Measurements from ENCODE around the gene SPATA31C2.
"Not testable (repeated sequence)": the region's sequence is repeated elsewhere in the genome, so short reads cannot be mapped to it uniquely, and the experiment has no call there.

DNA sequence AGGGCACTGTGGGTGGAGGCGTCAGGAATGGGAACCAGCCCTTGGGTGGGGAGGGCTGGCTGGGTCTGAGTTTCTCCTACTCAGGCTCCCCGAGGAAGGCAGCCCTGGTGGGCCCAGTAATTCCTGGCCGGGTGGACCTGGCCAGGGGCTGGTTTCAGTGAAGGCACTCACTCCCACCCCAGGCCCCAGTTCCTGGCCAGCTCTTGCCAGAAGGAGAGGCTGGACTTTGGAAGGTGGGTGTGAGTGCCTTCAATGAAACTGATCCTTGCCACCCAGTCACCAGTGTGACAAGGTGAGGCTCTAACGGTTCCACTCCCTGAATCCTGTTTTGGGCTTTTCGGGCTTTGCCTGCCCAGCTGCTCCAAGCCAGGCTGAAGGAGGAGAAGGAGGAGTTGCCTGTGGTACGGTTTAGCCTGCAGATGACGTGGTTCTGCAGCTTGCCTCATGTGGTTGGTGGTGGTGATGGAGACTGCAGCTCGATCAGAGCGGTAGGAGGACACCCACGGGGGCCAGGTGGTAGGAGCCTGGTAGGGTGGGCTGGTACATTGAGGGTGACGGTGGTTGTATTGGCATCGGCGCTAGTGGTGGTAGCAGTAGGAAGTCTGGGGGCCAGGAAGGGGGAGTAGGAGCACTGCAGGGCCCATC is 23.2 kb downstream of the SPATA31C2 start:
- TF ChIP-seq CTCF (conservative IDR thresholded peaks at IDR 0.05 in 1 of 2, IDR thresholded peaks at IDR 0.05 in 1 of 2; ENCODE audit: low read depth in 1 of 2, low read length in 2 of 2); EZH2 (IDR thresholded peaks at IDR 0.05; ENCODE audit: low read length, missing control alignments): not testable (repeated sequence)
